GM23248 (cell line): ENCODE data around the gene USP12. TPM values are rescaled to one million over a fixed set of nuclear protein-coding genes. Genes with fewer than 3 reads are reported as not detected.

Experiments
- DNase-seq: peaks from one replicate; pipeline ENCODE4 v3.0.0-alpha.2; 2015
- H2AFZ ChIP-seq: fragments of 200-600 bp; sonication (generic); 2 replicates; pipeline ENCODE4 v1.6.1; 2016; ENCODE audit warnings: antibody characterized with exemption
- H3F3A ChIP-seq: fragments of 200-600 bp; sonication (generic); 2 replicates; pipeline ENCODE4 v1.6.1; 2016; ENCODE audit warnings: mild to moderate bottlenecking, antibody characterized with exemption, mixed run types; ENCODE audit not compliant: insufficient read depth
- H3K27ac ChIP-seq: fragments of 200-600 bp; sonication (generic); 2 replicates; pipeline ENCODE4 v1.5.1; 2016; ENCODE audit warnings: mild to moderate bottlenecking
- H3K27me3 ChIP-seq: fragments of 200-600 bp; sonication (generic); replicated peaks from 2 replicates; pipeline ENCODE4 v1.6.1; 2016; ENCODE audit warnings: mild to moderate bottlenecking; ENCODE audit not compliant: insufficient read depth
- H3K36me3 ChIP-seq: fragments of 200-600 bp; sonication (generic); 2 replicates; pipeline ENCODE4 v1.6.1; 2016; ENCODE audit warnings: low read depth, mild to moderate bottlenecking
- H3K4me1 ChIP-seq: fragments of 200-600 bp; sonication (generic); 2 replicates; pipeline ENCODE4 v1.6.1; 2016; ENCODE audit warnings: mild to moderate bottlenecking; ENCODE audit not compliant: insufficient read depth
- H3K4me2 ChIP-seq: fragments of 200-600 bp; sonication (generic); one replicate; pipeline ENCODE4 v1.6.1; 2016; ENCODE audit warnings: mild to moderate bottlenecking; ENCODE audit not compliant: unreplicated experiment
- H3K4me3 ChIP-seq: fragments of 200-600 bp; sonication (generic); 2 replicates; pipeline ENCODE4 v1.5.1; 2016; ENCODE audit warnings: mild to moderate bottlenecking
- H3K79me2 ChIP-seq: fragments of 200-600 bp; sonication (generic); 2 replicates; pipeline ENCODE4 v1.6.1; 2016; ENCODE audit warnings: mild to moderate bottlenecking; ENCODE audit not compliant: insufficient read depth
- H3K9ac ChIP-seq: fragments of 200-600 bp; sonication (generic); 2 replicates; pipeline ENCODE4 v1.6.1; 2016; ENCODE audit warnings: mild to moderate bottlenecking
- H3K9me2 ChIP-seq: fragments of 200-600 bp; sonication (generic); 2 replicates; pipeline ENCODE4 v1.6.1; 2016; ENCODE audit warnings: mixed run types, mild to moderate bottlenecking, moderate library complexity; ENCODE audit not compliant: insufficient read depth
- H3K9me3 ChIP-seq: fragments of 200-600 bp; sonication (generic); one replicate; pipeline ENCODE4 v1.6.1; 2017; ENCODE audit warnings: low read depth
- H4K20me1 ChIP-seq: fragments of 200-600 bp; sonication (generic); 2 replicates; pipeline ENCODE4 v1.6.0; 2016; ENCODE audit not compliant: insufficient read depth
- EZH2 ChIP-seq: fragments of 200-600 bp; sonication (generic); IDR thresholded peaks from 2 replicates; pipeline ENCODE4 v1.6.1; 2018; ENCODE audit warnings: antibody characterized with exemption, mild to moderate bottlenecking; ENCODE audit not compliant: insufficient read depth, poor library complexity, severe bottlenecking
- EZH2phosphoT487 ChIP-seq: fragments of 200-600 bp; sonication (generic); IDR thresholded peaks from 2 replicates; pipeline ENCODE4 v1.6.1; 2018; ENCODE audit warnings: antibody characterized with exemption, moderate library complexity, mild to moderate bottlenecking, low read depth; ENCODE audit not compliant: insufficient read depth
- WGBS, 2 experiments: methylation state at CpG; one replicate each; pipeline ENCODE4 v1.1.6; 2015 to 2017; ENCODE audit warnings: low lambda C conversion rate in 2 of 2, low coverage in 1 of 2; ENCODE audit errors: missing lambda C conversion rate in 2 of 2; 5-methylcytosine and 5-hydroxymethylcytosine counted together
- in situ Hi-C: fragments of 300-500 bp; cut with MboI; formaldehyde crosslinking; loops from 2 replicates; pipeline ENCODE4 v1.15.0; 2020
- polyA plus RNA-seq: library from polyadenylated mRNA; unstranded; fragments of >200 nt; fragmentation: Nextera tagmentation; extraction: Ambion mirVana; gene quantifications from 2 replicates; pipeline ENCODE4 v1.2.1, GENCODE V29; 2016
- total RNA-seq: library from RNA; depleted of rRNA; stranded (reverse); fragments of >200 nt; shearing (Covaris generic); gene quantifications from 2 replicates; pipeline ENCODE4 v1.2.3, GENCODE V29; 2014

USP12 gene
- total and polyA plus RNA-seq, 2 experiments from 2014 or later: 16.0 to 18.9 TPM

DNA sequence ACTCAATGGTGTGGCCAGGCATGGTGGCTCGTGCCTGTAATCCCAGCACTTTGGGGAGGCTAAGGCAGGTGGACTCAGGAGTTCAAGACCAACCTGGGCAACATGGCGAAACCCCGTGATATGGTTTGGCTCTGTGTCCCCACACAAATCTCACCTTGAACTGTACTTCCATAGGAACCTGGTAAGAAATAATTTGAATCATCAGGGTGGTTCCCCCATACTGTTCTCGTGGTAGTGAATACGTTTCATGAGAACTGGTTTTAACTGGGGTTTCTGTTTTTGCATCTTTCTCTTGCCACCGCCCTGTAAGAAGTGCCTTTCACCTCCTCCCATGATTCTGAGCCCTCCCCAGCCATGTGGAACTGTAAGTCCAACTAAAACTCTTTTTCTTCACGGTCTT lies 49.6 kb downstream of the USP12 start:
- 98% methylated on average over 7 of the region's 7 CpGs for WGBS, 2 experiments

DNA sequence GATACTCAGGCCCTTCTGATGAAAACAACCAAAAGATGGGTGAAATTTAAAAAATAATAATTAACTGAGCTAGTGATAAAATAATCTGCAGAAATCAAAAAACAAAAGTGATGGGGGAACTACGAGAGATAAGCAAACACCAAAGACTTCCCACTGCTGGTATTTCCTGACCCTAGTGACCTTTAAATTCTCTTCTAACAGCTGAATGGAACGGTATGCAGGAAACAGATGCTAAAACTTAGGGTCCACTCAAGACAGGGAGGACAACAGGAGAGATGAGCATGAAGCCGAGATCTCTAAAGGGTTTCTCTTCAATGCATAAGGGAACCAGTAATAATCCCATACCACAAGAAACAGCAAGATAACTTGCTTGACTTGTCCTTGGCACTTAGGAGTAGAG lies 50.8 kb downstream of the USP12 start:
- peak overlapping the region; percentile 21 for H3K4me2 ChIP-seq
- H3K9ac ChIP-seq: no peak overlapping the region
- no peak overlapping the region for H3K4me3 ChIP-seq
- H3K4me1 ChIP-seq: peaks cover 26% of the 10 kb centered on the region
- H3K79me2 ChIP-seq: peaks cover 100% of the 10 kb centered on the region
- 0 out of 2 replicates have a peak, but pooled peaks cover under 1% of the 10 kb centered on the region for H3K36me3 ChIP-seq
- H3K27me3 ChIP-seq: no peaks in the 10 kb centered on the region
- TF ChIP-seq EZH2phosphoT487 (no peak), EZH2 (no peak)
- H3K27ac ChIP-seq: peak overlapping the region; percentile 29
- 66 to 67% methylated on average over 3 of the region's 3 CpGs for WGBS, 2 experiments
- DNase-seq: no peak
- no peaks in the 10 kb centered on the region for H3K9me2 ChIP-seq
- H3K9me3 ChIP-seq: no peaks in the 10 kb centered on the region
- 0 out of 2 replicates have a peak, but pooled peaks cover 3% of the 10 kb centered on the region for H3F3A ChIP-seq
- H4K20me1 ChIP-seq: 0 out of 2 replicates have a peak, but pooled peaks cover 14% of the 10 kb centered on the region
- in situ Hi-C loops: no loop called here
- no peak overlapping the region for H2AFZ ChIP-seq

More for the DNA sequence above, 49.6 kb downstream of the USP12 start:
- Histone ChIP-seq H3K79me2 (peaks cover 100% of the 10 kb centered on the region), H4K20me1 (0 out of 2 replicates have a peak, but pooled peaks cover 9% of the 10 kb centered on the region), H3F3A (0 out of 2 replicates have a peak, but pooled peaks cover 3% of the 10 kb centered on the region), H3K27me3 (no peaks in the 10 kb centered on the region), H2AFZ (no peak overlapping the region), H3K36me3 (no peaks in the 10 kb centered on the region), H3K4me1 (peaks cover 23% of the 10 kb centered on the region), H3K4me3 (no peak overlapping the region), H3K4me2 (no peak overlapping the region), H3K9me3 (no peaks in the 10 kb centered on the region), H3K27ac (no peak overlapping the region), H3K9me2 (no peaks in the 10 kb centered on the region), H3K9ac (no peak overlapping the region)
- in situ Hi-C loops: no loop called here
- DNase-seq: no peak
- TF ChIP-seq EZH2 (no peak), EZH2phosphoT487 (no peak)

DNA sequence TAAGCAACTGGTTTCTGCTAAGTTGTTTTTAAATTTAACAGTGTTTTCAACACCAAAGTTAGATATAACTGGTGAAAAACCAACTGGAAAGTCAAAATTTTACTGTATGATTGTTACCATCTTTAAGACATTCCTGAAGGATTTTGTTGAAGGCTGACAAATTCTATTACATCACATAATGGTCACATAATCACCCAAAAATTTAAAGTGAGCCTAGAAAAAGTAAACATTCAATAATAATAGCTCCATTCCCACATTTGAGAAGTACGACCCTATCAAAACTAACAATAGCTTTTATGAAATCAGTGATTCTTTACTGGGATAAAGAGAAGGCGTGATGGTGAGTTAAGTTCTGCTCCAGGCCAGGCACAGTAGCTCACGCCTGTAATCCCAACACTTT lies 51.6 kb downstream of the USP12 start:
- WGBS, 2 experiments: 75 to 77% methylated on average over 3 of the region's 3 CpGs
- H3K9me3 ChIP-seq: no peaks in the 10 kb centered on the region
- DNase-seq: peak; percentile 45
- H3K4me1 ChIP-seq: peaks cover 26% of the 10 kb centered on the region
- in situ Hi-C loops: no loop called here
- H3K9me2 ChIP-seq: no peaks in the 10 kb centered on the region
- H3K4me3 ChIP-seq: no peak overlapping the region
- H3K4me2 ChIP-seq: peak overlapping the region; percentile 28
- no peak overlapping the region for H3K9ac ChIP-seq
- H3K27ac ChIP-seq: peak overlapping the region; percentile 34; the same call in 1 of the 2 replicates
- H3K79me2 ChIP-seq: peaks cover 100% of the 10 kb centered on the region
- no peak overlapping the region for H2AFZ ChIP-seq
- 0 out of 2 replicates have a peak, but pooled peaks cover 14% of the 10 kb centered on the region for H4K20me1 ChIP-seq
- TF ChIP-seq EZH2 (no peak), EZH2phosphoT487 (no peak)
- H3K27me3 ChIP-seq: no peaks in the 10 kb centered on the region
- H3F3A ChIP-seq: 0 out of 2 replicates have a peak, but pooled peaks cover 3% of the 10 kb centered on the region
- 0 out of 2 replicates have a peak, but pooled peaks cover 5% of the 10 kb centered on the region for H3K36me3 ChIP-seq

DNA sequence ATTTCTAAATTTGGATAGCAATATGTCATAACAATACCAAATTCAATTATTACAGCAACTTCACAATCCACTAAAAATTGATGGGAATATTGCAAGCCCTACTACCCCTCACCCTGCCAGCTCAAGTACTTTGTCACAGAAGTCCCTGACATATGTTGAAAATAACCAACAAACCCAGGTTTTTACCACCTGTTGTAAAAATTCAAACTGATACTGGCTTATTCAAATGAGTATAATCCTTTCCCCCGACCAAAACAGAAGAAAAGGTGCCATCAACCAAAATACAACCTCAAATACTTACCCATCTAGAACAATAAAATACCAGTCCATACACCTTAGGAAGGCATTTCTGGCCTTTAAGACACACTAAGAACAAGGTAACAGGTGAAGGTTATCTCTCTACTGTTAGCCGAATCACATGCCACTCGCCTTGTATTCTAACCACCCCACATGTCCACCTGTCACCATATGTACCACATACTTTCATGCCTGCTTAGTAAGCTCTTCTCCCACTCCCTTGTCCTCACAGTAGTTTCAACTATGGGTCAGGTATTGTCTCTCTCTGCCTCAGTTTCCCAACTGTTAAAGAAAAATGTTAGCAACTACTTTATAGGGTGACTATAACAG lies 53.1 kb downstream of the USP12 start:
- no peak overlapping the region for H3K27ac ChIP-seq
- no peak for TF ChIP-seq EZH2
- TF ChIP-seq EZH2phosphoT487: no peak
- 97% methylated on average over 3 of the region's 3 CpGs for WGBS, 2 experiments
- H3K27me3 ChIP-seq: no peaks in the 10 kb centered on the region
- peaks cover 11% of the 10 kb centered on the region for H3K36me3 ChIP-seq
- no peak overlapping the region for H3K4me3 ChIP-seq
- no peak for DNase-seq
- 0 out of 2 replicates have a peak, but pooled peaks cover 3% of the 10 kb centered on the region for H3F3A ChIP-seq
- H3K9me2 ChIP-seq: no peaks in the 10 kb centered on the region
- H3K9me3 ChIP-seq: no peaks in the 10 kb centered on the region
- no peak overlapping the region for H3K9ac ChIP-seq
- H3K79me2 ChIP-seq: peaks cover 100% of the 10 kb centered on the region
- H3K4me1 ChIP-seq: peaks cover 26% of the 10 kb centered on the region
- in situ Hi-C loops: no loop called here
- 0 out of 2 replicates have a peak, but pooled peaks cover 14% of the 10 kb centered on the region for H4K20me1 ChIP-seq
- no peak overlapping the region for H2AFZ ChIP-seq
- no peak overlapping the region for H3K4me2 ChIP-seq
